HG03175 (cell line): ENCODE measurements around the gene MAP7D3.
"Not testable (repeated sequence)": the region's sequence is repeated elsewhere in the genome, so short reads cannot be mapped to it uniquely, and the experiment has no call there.

Experiments
- ATAC-seq: cut with Tn5 transposase; IDR thresholded peaks from one replicate; pipeline ENCODE4 v1.9.1; 2021; ENCODE audit warnings: mild to moderate bottlenecking, moderate library complexity; ENCODE audit not compliant: unreplicated experiment

MAP7D3 gene

DNA sequence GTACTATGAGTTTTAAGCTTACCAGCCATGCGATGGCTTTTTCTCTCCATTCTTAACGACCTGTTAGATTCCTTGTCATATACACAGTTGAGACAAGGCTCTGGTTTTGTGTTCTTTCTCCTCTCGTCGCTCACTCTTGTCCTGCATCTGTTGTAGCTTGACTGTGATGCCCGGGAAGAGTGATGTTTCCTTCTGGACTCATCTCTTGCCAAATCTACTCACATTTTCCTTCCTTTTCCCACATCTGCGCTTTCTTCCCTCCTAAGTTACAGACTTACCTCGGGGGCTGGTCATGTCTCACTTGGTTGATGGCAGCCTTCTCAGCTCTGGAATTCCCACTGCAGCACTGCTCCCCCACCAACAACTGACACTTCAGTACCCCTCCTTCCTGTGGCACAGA lies 4.8 kb upstream of the MAP7D3 start:
- no peak for ATAC-seq

DNA sequence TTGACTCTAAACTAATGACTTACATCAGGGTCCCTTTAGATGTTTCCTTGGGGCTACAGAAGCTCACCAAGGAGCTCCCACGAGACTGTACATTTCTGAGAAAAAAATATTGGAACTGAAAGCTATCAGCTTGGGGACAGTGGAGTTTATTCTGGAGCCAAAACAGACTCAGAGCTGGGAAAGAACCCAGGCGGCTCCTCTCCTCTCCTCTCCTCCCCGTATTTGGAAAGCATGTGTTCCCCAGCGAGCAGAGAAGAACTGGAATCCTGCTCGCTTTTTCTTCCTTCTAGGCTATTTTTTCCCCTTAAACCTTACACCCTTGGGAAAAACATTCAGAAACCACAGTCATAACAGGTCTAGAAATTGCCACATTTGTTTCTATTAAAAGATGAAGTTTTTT lies 4.3 kb upstream of the MAP7D3 start:
- ATAC-seq, result no peak

DNA sequence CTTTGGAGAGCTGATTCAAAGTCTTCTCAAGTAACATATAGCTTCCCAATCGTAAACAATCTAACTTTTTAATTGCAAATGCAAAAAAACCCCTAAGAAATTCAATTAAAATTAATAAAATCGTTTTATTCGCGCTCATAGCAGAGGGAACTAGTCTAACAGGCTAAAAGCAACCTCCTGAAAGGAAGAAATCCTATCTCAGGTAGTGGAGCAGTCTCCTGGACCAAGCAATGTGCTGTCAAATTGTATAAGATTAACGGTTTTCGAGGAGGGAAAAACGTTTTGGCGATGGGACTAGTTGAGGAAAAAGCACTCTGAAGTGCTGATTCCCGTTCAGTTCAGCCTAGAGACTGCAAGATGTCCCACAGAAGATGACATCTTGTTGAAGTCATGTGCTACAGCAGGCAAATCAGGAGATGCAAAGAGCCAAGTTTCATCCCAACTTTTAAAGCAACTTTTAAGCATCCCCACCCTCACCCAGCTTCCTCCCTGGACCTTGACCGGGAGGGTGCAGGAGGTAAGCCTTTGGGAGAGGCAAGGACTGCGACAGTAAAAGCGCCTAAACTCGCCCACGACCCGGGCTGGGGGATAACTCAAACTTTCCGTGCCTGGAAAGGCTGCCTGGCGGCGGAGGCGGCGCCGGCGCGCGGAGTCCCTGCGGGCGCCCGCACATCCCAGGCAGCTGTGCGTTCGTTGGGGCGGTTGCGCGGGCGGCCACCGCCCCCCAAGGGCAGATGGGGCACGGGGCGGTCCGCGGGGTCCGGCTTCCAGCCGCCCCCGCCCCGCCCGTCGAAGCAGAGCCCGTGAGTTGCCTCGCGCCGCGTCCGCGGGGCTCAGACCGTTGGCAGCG lies 784 bp downstream of the MAP7D3 start:
- peak; percentile 35 for ATAC-seq

DNA sequence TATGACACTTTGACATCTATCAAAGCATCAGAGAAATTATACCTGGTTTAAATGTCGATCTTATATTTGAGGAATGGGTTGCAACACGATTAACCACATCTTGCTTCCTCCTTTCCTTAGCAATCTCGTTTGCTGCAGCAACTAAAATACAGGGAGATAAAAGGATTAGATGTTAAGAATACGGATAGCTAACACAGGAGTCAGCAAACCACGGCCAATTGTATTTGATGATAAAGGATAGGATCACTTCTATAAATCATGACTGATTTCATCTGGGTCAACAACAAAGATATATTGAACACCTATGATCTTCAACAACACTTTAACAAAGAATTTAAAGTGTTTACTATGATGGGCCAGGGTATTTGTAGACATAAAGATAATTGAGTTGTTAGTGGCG lies 5.0 kb downstream of the MAP7D3 start:
- ATAC-seq, result no peak

DNA sequence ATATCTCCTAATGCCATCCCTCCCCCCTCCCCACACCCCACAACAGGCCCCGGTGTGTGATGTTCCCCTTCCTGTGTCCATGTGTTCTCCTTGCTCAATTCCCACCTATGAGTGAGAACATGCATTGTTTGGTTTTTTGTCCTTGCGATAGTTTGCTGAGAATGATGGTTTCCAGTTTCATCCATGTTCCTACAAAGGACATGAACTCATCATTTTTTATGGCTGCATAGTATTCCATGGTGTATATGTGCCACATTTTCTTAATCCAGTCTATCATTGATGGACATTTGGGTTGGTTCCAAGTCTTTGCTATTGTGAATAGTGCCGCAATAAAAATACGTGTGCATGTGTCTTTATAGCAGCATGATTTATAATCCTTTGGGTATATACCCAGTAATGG lies 13.4 kb downstream of the MAP7D3 start:
- ATAC-seq, result not testable (repeated sequence)

DNA sequence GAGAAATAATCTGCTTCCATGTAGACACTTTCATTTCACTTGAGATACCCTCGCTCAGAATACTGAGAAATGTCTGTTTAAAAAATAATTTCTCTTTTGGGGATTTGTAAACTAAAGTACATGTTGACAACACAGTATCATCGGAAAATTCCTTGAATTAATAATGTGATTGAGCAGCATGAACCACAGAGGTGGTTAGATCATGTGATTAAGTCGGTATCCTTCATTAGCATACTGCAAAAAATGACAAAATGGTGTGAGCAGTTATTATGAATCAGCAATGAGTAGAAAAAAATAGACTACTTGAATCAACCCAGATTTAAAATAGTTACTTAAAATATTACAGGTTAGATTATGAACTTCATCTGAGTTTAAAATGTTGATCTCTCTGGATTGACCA lies 14.1 kb downstream of the MAP7D3 start:
- ATAC-seq, result no peak

DNA sequence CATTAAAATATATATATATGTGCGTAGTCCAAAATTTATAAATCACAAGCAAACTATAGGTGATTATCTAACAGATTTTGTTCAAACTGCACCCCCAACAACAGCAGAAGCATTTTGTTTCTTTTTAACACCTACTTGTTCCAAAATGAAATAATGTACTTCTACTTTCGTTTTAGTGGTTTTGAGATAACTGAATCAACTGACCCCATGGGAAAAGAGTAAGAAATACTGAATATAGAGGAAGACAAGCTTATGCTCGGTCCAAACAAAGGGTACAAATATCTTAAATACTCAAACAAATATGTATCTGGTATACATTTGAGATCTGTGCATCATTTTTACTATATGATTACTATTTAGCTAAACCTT lies 22.4 kb downstream of the MAP7D3 start:
- peak; percentile 75 for ATAC-seq

DNA sequence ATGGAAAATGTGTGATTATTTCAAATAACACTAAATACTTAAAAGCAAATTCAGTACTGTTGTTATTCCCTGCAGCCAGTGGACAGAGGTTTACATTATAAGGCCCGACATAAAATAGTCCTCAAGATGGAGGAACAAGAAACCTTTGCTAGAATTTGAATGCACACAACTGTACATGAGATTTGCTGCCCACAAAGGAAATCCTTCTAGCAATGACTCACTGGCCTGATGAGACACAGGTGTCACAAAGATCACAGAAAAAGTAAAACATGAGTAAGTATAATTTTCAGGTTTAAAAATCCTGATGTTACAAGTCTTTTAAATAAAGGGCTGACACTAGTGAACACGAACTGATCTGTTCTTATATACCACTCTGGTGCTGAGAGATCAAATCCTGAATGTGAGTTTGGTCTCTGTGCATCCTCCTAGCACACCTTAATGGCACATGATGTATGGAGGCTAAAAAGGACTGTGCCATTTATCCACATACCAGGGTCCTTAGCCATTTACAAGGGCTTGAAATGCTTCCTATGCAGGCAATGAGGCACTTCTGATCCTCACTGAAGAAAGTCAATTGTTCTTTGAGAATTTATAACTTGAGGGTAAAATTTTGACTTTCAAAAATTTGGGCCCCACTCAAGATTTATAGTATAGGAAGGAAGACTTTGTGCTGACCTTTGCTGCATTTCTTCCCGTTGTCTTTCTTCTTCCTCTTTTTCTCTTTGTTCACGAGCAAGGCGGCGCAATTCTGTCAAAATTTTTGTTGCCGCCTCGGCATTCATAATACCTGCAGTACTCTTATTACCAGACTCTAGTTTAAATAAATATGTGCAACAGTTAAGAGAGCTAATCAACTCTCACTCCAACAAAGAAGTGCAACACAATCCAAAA lies 23.0 kb downstream of the MAP7D3 start:
- peak; percentile 62 for ATAC-seq

DNA sequence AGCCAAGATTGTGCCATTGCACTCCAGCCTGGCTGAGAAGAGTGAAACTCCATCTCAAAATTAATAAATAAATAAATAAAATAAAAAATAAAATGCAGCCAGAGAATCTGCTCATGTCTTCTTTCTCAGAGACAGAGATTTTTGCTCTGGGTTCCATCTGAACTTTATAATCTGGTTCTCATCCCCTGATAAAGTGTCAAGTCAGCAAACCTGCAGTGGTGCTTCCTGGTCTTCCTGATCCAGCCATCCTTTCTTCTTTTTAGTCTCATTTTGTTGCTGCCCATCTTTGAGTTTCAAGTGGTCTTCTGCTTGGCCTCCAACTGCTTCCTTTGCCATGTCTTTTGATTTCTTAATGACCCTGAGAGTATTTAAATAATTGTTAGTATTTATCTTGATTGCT lies 24.1 kb downstream of the MAP7D3 start:
- ATAC-seq, result no peak

DNA sequence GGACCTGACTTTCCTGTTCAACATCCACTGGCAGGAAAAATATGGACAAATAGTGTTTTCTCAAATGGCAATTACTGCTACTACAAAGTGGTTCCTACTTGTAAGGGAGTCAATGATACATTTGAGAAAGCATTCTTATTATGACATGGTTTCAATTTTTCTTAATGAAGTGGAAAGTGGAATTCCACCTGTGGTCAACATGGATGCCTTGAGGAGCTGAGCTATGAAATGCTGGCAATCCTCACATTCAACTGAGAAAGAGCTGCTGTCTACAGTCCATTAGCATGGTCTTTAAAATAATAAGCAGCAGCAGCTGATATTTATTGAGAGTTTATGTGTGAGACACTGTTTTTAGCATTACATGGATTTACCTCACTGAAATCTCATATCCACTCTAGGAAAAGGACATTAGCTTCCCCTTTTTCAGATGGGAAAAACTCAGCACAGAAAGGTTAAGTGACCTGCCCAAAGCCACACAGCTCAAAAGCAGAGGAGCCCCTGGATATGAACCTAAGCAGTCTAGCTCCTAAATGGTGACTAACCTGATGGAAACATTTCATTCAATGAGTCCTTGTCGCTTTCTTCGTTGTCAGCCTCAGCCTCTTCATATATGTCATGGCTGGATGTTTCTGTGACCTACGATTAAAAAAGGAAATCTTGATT lies 29.2 kb downstream of the MAP7D3 start:
- no peak for ATAC-seq

DNA sequence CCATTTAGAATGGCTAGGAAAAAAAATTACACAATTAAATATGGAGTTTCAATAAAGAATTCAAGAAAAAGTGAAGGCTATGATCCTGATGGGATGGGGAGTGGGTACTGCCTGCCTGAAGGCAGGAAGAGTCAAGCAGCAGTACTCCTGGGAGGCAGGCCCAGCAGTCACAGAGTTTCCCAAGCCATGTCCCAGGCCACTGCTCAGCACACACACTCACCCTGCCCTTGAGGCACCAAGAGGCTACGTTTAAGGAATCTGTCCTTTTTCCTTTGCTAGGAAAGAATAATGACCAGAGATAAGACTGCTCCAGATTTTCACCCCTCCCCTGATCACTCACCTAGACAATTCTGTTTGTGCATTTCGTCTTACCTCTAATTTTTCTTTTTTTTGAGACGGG lies 30.2 kb downstream of the MAP7D3 start:
- no peak for ATAC-seq

DNA sequence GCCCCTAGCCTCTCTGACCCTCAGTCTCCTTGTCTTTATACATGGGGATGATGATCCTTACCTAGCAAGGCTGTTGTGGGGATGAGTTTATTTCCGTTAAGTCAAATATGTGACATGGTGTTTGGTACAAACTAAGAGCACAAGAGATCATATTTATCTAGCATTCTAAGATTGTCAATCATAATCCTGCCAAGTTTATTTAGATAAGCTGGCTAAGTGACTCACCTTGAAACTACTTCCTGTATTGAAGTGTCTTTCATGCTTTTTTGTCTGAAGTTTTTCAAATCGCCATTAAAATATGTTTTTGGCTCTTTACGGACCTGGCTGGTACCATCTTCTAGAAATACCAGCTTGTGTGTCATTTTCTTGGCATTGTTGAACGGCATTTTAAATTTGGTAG lies 30.7 kb downstream of the MAP7D3 start:
- ATAC-seq, result no peak

DNA sequence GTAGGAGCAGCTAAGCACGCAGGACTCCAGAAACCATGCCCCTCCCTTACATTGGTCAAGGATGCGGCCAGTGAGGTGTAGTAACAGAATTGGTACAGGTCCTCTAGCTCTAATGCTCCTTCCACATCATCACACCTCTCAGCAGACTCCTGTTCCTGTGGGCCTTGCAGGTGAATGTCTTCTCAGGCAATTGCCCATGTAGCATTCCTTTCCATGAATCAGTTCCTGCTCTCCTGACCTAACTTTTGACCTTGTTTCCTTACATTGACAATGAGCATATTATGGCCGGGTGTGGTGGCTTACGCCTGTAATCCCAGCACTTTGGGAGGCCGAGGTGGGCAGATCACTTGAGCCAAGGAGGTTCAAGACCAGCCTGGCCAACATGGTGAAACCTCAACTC lies 31.3 kb downstream of the MAP7D3 start:
- no peak for ATAC-seq

DNA sequence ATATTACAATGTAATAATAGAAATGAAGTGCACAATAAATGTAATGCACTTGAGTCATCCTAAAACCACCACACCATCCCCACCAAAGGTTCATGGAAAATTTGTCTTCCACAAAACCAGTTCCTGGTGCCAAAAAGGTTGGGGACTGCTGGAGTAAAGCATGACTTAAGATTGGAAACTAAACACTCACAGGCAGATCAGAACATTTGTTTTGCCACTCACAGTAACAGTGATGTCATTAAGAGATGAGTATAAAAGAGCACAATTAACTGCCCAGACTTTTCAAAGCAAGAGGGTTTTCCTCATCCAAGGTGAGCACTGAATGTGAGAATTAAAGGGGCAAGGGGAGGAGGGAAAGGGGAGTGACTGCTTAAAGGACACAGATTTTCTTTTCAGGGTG lies 35.6 kb downstream of the MAP7D3 start:
- ATAC-seq, result no peak

DNA sequence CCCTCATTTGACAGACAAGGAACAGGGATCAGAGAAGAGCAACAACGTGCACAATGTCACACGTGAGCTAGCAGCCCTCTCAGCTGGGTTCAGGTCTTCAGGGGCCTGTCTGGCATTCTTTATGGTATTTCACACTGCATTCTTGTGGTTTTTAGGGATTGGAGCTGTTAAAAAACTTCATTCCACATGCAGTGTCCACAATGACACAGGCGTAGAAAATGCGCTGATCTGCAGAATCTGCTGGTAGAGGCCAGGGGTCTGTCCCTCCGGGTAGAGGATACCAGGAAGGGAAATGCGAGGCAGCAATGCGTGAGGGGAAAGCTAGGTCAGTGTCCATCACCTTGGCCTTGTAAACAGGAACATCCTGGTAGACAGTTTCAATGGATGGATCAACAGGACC lies 36.6 kb downstream of the MAP7D3 start:
- no peak for ATAC-seq

DNA sequence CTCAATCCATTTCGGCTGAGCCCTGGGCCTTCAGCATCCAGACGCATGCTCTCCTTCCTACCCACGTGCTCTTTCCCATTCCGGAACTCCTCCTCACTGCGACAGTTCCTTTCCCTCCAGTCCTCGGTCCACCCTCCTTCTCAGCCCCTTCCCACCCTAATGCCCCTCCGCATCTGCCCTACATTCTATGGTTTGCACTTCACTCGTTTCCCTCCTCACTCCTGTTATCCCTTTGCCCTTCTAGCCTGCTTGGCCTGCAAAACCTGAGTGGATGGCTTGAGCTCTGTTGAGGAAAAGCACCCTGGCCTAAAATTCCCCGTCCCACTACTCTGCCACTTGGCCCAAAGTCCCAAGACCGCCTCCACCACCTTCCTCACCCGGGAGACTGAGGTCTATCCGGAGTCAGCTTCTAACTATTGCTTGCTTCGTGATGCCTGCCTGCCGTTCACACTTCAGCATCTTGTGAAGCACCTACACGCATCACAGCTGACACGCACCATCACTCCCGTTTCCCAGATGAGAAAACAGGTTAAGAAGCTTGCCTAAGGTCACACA lies 38.6 kb downstream of the MAP7D3 start:
- ATAC-seq, result no peak

DNA sequence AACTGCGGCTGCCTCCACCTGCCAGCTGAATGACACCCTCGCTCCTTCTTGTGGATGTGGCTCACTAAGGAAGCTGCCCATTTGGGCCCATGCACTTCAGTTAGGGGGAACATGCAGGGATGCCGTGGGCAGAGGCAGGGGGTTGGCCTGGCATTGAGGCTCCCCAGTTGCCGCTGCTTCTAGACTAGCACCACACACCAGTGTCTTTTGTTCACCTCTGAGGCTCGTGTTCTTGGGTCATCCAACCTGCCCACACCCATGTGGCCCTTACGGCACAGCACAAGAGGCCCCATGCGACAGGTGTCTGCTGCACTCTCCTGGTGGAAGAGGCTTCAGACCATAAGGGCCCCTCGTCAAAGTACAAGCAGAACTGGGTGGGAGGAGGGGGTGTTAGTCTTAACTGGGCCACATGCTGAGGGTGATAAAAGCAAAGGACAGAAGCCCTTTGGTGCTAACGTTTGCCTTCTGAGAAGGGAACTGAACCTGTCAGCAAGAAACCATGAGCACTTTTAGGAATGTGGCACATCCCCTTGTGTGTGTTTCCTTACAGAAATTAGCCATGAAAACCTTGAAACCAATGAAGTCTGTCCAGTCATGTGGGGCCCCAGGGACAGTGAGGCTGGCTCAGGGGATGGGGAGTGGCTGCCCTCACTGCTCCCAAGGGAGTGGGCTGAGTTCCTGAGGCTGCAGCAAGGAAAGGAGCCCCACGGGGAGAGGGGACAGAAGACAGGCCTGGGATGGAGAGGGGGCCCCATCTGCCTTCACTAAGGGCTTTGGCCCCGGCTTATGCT lies 39.2 kb downstream of the MAP7D3 start:
- no peak for ATAC-seq

DNA sequence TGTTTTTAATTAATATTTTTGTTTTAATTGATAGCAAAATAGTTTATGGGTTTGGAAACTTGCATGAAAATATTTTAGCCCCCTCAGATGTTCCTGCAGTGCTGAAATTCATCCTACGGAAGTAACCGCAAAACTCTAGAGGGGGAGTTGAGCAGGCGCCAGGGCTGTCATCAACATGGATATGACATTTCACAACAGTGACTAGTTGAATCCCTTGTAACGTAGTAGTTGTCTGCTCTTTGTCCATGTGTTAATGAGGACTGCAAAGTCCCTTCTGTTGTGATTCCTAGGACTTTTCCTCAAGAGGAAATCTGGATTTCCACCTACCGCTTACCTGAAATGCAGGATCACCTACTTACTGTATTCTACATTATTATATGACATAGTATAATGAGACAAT lies 40.4 kb downstream of the MAP7D3 start:
- no peak for ATAC-seq

DNA sequence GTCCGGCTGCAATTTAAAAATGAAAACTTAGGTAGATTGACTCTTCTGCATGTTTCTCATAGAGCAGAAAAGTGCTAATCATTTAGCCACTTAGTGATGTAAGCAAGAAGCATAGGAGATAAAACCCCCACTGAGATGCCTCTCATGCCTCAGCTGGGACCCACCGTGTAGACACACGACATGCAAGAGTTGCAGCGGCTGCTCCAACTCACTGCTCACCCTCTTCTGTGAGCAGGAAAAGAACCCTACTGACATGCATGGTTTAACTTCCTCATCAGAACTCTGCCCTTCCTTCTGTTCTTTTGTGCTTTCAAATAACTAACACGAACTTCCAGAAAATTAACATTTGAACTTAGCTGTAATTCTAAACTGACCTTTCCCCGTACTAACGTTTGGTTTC lies 41.0 kb downstream of the MAP7D3 start:
- no peak for ATAC-seq

DNA sequence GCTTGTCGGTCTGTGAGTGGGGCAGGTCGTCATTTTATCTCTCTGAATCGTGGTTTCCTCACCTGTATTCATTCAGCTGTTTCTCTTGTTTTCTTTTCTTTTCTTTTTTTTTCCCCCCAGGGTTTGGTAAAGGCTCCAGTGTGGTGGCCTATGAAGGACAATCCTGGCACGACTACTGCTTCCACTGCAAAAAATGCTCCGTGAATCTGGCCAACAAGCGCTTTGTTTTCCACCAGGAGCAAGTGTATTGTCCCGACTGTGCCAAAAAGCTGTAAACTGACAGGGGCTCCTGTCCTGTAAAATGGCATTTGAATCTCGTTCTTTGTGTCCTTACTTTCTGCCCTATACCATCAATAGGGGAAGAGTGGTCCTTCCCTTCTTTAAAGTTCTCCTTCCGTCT lies 41.4 kb downstream of the MAP7D3 start:
- ATAC-seq, result no peak
